HG02981 (cell line): ENCODE measurements around the gene AHCYL2.
"Not testable (repeated sequence)": the region's sequence is repeated elsewhere in the genome, so short reads cannot be mapped to it uniquely, and the experiment has no call there.

Experiments used
- ATAC-seq: cut with Tn5 transposase; IDR thresholded peaks from one replicate; pipeline ENCODE4 v1.9.1; 2021; ENCODE audit warnings: mild to moderate bottlenecking, moderate library complexity; ENCODE audit not compliant: unreplicated experiment

AHCYL2 gene

GRCh38 chr7:129208667-129209066, 16.2 kb upstream of the AHCYL2 start:
- no peak for ATAC-seq

GRCh38 chr7:129209067-129209926, 15.5 kb upstream of the AHCYL2 start:
- no peak for ATAC-seq

GRCh38 chr7:129210256-129210988, 14.4 kb upstream of the AHCYL2 start:
- ATAC-seq, result no peak

- no peak for ATAC-seq
Observed at GRCh38 chr7:129210989-129211312, 13.9 kb upstream of the AHCYL2 start.

- ATAC-seq, result no peak
Observed at GRCh38 chr7:129212126-129212525, 12.7 kb upstream of the AHCYL2 start.

GRCh38 chr7:129212596-129212995, 12.2 kb upstream of the AHCYL2 start:
- no peak for ATAC-seq

GRCh38 chr7:129213828-129214227, 11.0 kb upstream of the AHCYL2 start:
- no peak for ATAC-seq

- not testable (repeated sequence) for ATAC-seq
Observed at GRCh38 chr7:129215691-129216090, 9.1 kb upstream of the AHCYL2 start.

GRCh38 chr7:129216101-129216715, 8.6 kb upstream of the AHCYL2 start:
- not testable (repeated sequence) for ATAC-seq

- not testable (repeated sequence) for ATAC-seq
Observed at GRCh38 chr7:129216821-129217416, 7.9 kb upstream of the AHCYL2 start.

GRCh38 chr7:129218514-129219062, 6.2 kb upstream of the AHCYL2 start:
- ATAC-seq, result no peak

GRCh38 chr7:129219166-129219565, 5.7 kb upstream of the AHCYL2 start:
- ATAC-seq, result not testable (repeated sequence)

GRCh38 chr7:129222064-129222463, 2.8 kb upstream of the AHCYL2 start:
- no peak for ATAC-seq

- ATAC-seq, result peak; percentile 26
Observed at GRCh38 chr7:129225206-129225930, 538 bp downstream of the AHCYL2 start.

GRCh38 chr7:129225931-129226572, 1.2 kb downstream of the AHCYL2 start:
- ATAC-seq, result no peak

- no peak for ATAC-seq
Observed at GRCh38 chr7:129227646-129228578, 3.1 kb downstream of the AHCYL2 start.

GRCh38 chr7:129228633-129229032, 3.8 kb downstream of the AHCYL2 start:
- ATAC-seq, result no peak

GRCh38 chr7:129231666-129232065, 6.8 kb downstream of the AHCYL2 start:
- ATAC-seq, result no peak

- no peak for ATAC-seq
Observed at GRCh38 chr7:129238546-129238945, 13.7 kb downstream of the AHCYL2 start.
